ENCODE results near the gene DCK. TPM values are rescaled to one million over a fixed set of nuclear protein-coding genes. Genes with fewer than 3 reads are reported as not detected.
"Not testable (repeated sequence)": the region's sequence is repeated elsewhere in the genome, so short reads cannot be mapped to it uniquely, and the experiment has no call there.

The DCK gene
- total and polyA plus RNA-seq, 7 donors = 4.3 to 12.9 (median 6.3) TPM

GRCh38 chr4:70994387-70995099 lies 1.1 kb downstream of the DCK start:
- DNase-seq (no peak), ATAC-seq (no peak)
- intact Hi-C loops (cut with DNase I) = loop anchor here (5.0 to 10.0 kb wide), 4 partner anchors 92 to 307 kb away; partner anchors contain the start of genes GRSF1 (in 1 of the 2), MOB1B (in 1 of the 2) and UTP3 (in 1 of the 2)
- Histone ChIP-seq H3K27ac (no peak overlapping the region), H3K36me3 (ENCODE audit: insufficient read depth in 1 of 2, low read depth in 1 of 2) (peaks cover 0 to 11% of the 10 kb centered on the region in 2 donors), H3K9me3 (no peaks in the 10 kb centered on the region), H3K4me1 (peaks cover 26% of the 10 kb centered on the region), H3K27me3 (ENCODE audit: insufficient read depth in 3 of 3, low read length in 2 of 3) (no peaks in the 10 kb centered on the region), H3K4me3 (peak overlapping the region; percentile 92)
- TF ChIP-seq CTCF (IDR thresholded peaks at IDR 0.05) = no peak
- WGBS, 3 donors = 77 to 80% (median 79%) methylated on average over 10 of the region's 10 CpGs

- intact Hi-C loops (cut with DNase I) = loop anchor here (10.0 kb wide), 2 partner anchors 161 to 291 kb away; partner anchors contain the start of gene GRSF1 (in 1 of the 2)
- no peak overlapping the region for H3K27ac ChIP-seq
Measured at GRCh38 chr4:70996018-70996360, 2.5 kb downstream of the DCK start.

GRCh38 chr4:70997036-70997435 lies 3.6 kb downstream of the DCK start:
- Histone ChIP-seq H3K36me3 (ENCODE audit: insufficient read depth in 1 of 2, low read depth in 1 of 2) (peaks cover 0 to 11% of the 10 kb centered on the region in 2 donors), H3K4me1 (peaks cover 26% of the 10 kb centered on the region), H3K27me3 (ENCODE audit: insufficient read depth in 3 of 3, low read length in 2 of 3) (no peaks in the 10 kb centered on the region), H3K27ac (no peak overlapping the region), H3K4me3 (no peak overlapping the region), H3K9me3 (no peaks in the 10 kb centered on the region)
- ATAC-seq = no peak
- DNase-seq = no peak
- intact Hi-C loops (cut with DNase I) = loop anchor here (10.0 kb wide), 2 partner anchors 162 to 292 kb away; partner anchors contain the start of gene GRSF1 (in 1 of the 2)
- no peak for TF ChIP-seq CTCF (IDR thresholded peaks at IDR 0.05)
- WGBS, 3 donors = 75 to 85% (median 83%) methylated on average over 1 of the region's 1 CpG

More at GRCh38 chr4:70996018-70996360, 2.5 kb downstream of the DCK start:
- Histone ChIP-seq H3K27me3 (ENCODE audit: insufficient read depth in 3 of 3, low read length in 2 of 3) (no peaks in the 10 kb centered on the region), H3K9me3 (no peaks in the 10 kb centered on the region), H3K4me1 (peaks cover 26% of the 10 kb centered on the region), H3K4me3 (no peak overlapping the region), H3K36me3 (ENCODE audit: insufficient read depth in 1 of 2, low read depth in 1 of 2) (peaks cover 0 to 11% of the 10 kb centered on the region in 2 donors)
- 66 to 75% (median 74%) methylated on average over 4 of the region's 4 CpGs for WGBS, 3 donors
- no peak for ATAC-seq
- no peak for TF ChIP-seq CTCF (IDR thresholded peaks at IDR 0.05)
- no peak for DNase-seq

- ATAC-seq = no peak
- peaks cover 22% of the 10 kb centered on the region for H3K4me1 ChIP-seq
- no peak overlapping the region for H3K4me3 ChIP-seq
- DNase-seq = no peak
- peaks cover 0 to 11% of the 10 kb centered on the region in 2 donors for H3K36me3 ChIP-seq (ENCODE audit: insufficient read depth in 1 of 2, low read depth in 1 of 2)
- no peak for TF ChIP-seq CTCF (IDR thresholded peaks at IDR 0.05)
- WGBS, 3 donors = 60 to 70% (median 63%) methylated on average over 2 of the region's 2 CpGs
- H3K27ac ChIP-seq = no peak overlapping the region
- no peaks in the 10 kb centered on the region for H3K27me3 ChIP-seq (ENCODE audit: insufficient read depth in 3 of 3, low read length in 2 of 3)
- intact Hi-C loops (cut with DNase I) = loop anchor here (10.0 kb wide), 2 partner anchors 163 to 293 kb away; partner anchors contain the start of gene GRSF1 (in 1 of the 2)
- no peaks in the 10 kb centered on the region for H3K9me3 ChIP-seq
Measured at GRCh38 chr4:70997546-70997945, 4.1 kb downstream of the DCK start.

- ATAC-seq; H3K27me3 ChIP-seq (ENCODE audit: insufficient read depth in 3 of 3, low read length in 2 of 3); H3K9me3 ChIP-seq; H3K4me3 ChIP-seq; H3K27ac ChIP-seq; DNase-seq: not testable (repeated sequence)
- H3K36me3 ChIP-seq (ENCODE audit: insufficient read depth in 1 of 2, low read depth in 1 of 2) = peaks cover 0 to 11% of the 10 kb centered on the region in 2 donors
- H3K4me1 ChIP-seq = peaks cover 13% of the 10 kb centered on the region
- intact Hi-C loops (cut with DNase I) = loop anchor here (10.0 kb wide), 2 partner anchors 165 to 295 kb away; partner anchors contain the start of gene GRSF1 (in 1 of the 2)
Measured at GRCh38 chr4:70999639-71000038, 6.2 kb downstream of the DCK start.

- H3K4me3 ChIP-seq; H3K9me3 ChIP-seq; ATAC-seq; intact Hi-C loops (cut with DNase I); H3K27ac ChIP-seq; H3K27me3 ChIP-seq (ENCODE audit: insufficient read depth in 3 of 3, low read length in 2 of 3); DNase-seq; H3K4me1 ChIP-seq: not testable (repeated sequence)
- WGBS, 3 donors = 94 to 98% (median 96%) methylated on average over 4 of the region's 4 CpGs
- peaks cover 0 to 11% of the 10 kb centered on the region in 2 donors for H3K36me3 ChIP-seq (ENCODE audit: insufficient read depth in 1 of 2, low read depth in 1 of 2)
Measured at GRCh38 chr4:71001363-71001762, 7.9 kb downstream of the DCK start.
